T47D (cell line): ENCODE data around the gene CAT.

ENCODE experiments used
- DNase-seq, 2 experiments: peaks; one replicate each; pipeline versions ENCODE4 v3.0.0 to v3.0.0-alpha.2; 2011 to 2012; ENCODE audit warnings: low read depth in 1 of 2, low spot score in 1 of 2
- JUND ChIP-seq: IDR thresholded peaks from 2 replicates; pipeline ENCODE4 v1.6.1; 2012; ENCODE audit warnings: low read depth
- in situ Hi-C: cut with HindIII; loops from 2 replicates; pipeline ENCODE4 v1.10.0; 2016; ENCODE audit warnings: low sequenced_read_pairs, low pct_unique_long_range_greater_than_20kb

Gene CAT

GRCh38 chr11:34454308-34455032 is 15.7 kb downstream of the CAT start:
- DNase-seq: no peak
- in situ Hi-C loops: no loop called here
- TF ChIP-seq JUND: no peak

GRCh38 chr11:34457607-34458006 is 18.9 kb downstream of the CAT start:
- in situ Hi-C loops: no loop called here
- TF ChIP-seq JUND: no peak
- no peak for DNase-seq

- DNase-seq: no peak
- in situ Hi-C loops: no loop called here
- no peak for TF ChIP-seq JUND
These were observed 19.8 kb downstream of the CAT start for GRCh38 chr11:34458525-34458924.

GRCh38 chr11:34459507-34460162 is 20.9 kb downstream of the CAT start:
- TF ChIP-seq JUND: no peak
- DNase-seq: no peak
- in situ Hi-C loops: no loop called here

DNA sequence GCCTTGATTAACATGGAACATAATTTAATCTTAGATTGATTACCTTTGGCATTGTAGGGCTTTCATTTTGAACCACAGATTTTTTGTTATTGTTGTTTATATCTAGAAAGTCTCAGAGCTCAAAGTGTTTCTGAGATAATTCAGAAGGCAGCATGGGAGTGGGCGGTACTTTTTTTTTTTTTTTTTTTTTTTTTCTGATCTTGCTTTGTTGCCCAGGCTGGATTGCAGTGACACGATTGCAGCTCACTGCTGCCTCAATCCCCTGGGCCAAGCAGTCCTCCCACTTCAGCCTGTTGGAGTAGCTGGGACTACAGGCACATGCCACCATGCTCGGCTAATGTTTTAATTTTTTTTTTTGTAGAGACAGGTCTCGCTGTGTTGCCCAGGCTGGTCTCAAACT is 21.5 kb downstream of the CAT start:
- in situ Hi-C loops: no loop called here
- TF ChIP-seq JUND: no peak
- no peak for DNase-seq

DNA sequence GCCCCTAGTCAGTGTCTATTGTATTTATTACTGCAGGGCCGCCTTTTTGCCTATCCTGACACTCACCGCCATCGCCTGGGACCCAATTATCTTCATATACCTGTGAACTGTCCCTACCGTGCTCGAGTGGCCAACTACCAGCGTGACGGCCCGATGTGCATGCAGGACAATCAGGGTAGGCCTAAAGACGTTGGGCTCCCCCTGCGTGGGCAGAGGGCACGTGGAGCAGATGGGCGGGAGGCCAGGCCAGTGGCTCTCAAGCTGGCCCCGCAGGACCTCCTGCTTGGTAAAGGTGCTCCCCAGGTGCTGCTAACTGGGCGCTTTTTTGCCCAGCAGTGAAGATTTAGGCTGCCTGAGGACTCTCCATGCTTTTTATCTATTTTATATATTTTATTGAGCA is 22.5 kb downstream of the CAT start:
- in situ Hi-C loops: no loop called here
- no peak for TF ChIP-seq JUND
- no peak for DNase-seq

DNA sequence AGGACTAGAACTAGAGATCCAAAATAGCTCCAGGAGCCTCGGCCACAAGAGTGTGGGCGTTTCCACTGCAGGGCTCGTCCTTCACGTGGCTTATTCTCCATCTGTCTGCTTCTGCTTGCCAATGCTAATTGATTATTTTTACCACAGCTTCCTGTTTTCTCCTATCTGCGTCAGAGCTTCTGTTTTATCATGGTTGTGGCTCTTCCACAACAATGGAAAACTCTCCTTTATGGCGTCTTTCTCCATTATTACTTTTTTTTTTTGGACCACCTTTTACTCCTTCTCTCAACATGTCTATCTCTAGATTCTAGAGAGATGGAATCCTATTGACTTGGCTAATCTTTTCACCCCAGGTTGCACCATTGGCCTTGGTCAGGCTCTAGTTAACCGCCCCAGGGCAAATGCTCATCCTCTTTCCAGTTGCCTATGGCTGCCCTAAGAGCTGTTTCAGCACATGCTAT is 25.9 kb downstream of the CAT start:
- TF ChIP-seq JUND: no peak
- DNase-seq: no peak
- in situ Hi-C loops: no loop called here

- TF ChIP-seq JUND: no peak
- in situ Hi-C loops: no loop called here
- DNase-seq: no peak
These were observed 28.2 kb downstream of the CAT start for GRCh38 chr11:34466802-34467488.

GRCh38 chr11:34468209-34468841 is 29.6 kb downstream of the CAT start:
- DNase-seq: peak; percentile 61 to 83
- in situ Hi-C loops: no loop called here
- no peak for TF ChIP-seq JUND

DNA sequence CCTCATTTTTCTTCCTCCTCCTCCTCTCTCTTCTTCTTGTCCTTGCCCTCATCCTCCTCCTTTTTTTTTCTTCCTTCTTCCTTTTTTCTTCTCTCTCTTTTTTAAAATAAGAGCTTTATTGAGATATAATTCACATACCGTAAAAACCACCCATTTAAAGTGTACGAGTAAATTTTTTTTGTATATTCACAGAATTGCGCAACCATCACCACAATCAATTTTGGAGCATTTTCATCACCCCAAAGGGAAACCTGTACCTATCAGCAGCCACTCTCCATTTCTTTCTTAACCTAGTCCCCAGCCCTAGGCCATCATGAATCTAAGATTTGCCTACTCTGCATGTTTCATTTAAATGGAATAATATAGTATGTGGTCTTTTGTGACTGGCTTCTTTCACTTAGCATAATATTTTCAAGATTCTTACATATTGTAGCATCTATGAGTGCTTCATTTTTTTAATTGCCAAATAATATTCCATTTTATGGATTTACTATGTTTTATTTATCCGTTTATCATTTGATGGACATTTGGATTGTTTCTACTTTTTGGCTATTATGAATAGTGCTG is 35.0 kb downstream of the CAT start:
- no peak for TF ChIP-seq JUND
- no peak for DNase-seq

DNA sequence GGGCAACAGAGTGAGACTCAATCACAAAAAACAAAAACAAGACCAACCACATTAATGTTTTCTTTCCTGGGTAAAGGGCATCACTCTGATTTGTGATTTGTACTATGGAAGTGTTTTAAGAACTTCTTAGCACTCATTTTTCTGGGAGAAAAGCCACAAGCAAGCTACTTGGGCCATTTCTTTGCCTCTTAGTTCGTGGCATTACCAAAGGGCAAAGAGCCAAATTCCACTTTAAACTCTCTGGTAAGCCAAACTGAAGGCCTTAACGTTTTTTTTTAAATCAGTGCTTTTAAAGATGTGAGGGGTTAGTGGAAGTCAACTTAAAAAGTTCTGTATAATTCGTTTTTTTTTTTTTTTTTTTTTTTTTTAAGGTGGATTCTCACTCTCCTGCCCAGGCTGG is 36.9 kb downstream of the CAT start:
- in situ Hi-C loops: no loop called here
- TF ChIP-seq JUND: no peak
- DNase-seq: no peak

More for the DNA sequence above, 35.0 kb downstream of the CAT start:
- in situ Hi-C loops: no loop called here

DNA sequence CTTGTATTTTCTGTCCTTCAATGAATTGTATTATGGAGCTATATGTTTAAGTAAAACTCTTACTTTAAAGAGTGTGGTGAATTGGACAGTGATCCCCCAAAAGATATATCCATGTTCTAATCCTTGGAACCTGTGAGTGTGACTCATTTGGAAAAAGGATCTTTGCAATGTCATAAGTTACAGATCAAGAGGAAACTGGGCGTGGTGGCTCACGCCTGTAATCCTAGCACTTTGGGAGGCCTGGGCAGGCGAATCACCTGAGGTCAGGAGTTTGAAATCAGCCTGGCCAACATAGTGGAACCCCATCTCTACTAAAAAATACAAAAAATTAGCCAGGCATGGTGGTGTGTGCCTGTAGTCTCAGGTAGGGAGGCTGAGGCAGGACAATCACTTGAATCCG is 38.1 kb downstream of the CAT start:
- in situ Hi-C loops: no loop called here
- TF ChIP-seq JUND: no peak
- no peak for DNase-seq
